Measurements from ENCODE around the gene KATNB1. TPM values are rescaled to one million over a fixed set of nuclear protein-coding genes. Genes with fewer than 3 reads are reported as not detected.

KATNB1 gene, protein sequence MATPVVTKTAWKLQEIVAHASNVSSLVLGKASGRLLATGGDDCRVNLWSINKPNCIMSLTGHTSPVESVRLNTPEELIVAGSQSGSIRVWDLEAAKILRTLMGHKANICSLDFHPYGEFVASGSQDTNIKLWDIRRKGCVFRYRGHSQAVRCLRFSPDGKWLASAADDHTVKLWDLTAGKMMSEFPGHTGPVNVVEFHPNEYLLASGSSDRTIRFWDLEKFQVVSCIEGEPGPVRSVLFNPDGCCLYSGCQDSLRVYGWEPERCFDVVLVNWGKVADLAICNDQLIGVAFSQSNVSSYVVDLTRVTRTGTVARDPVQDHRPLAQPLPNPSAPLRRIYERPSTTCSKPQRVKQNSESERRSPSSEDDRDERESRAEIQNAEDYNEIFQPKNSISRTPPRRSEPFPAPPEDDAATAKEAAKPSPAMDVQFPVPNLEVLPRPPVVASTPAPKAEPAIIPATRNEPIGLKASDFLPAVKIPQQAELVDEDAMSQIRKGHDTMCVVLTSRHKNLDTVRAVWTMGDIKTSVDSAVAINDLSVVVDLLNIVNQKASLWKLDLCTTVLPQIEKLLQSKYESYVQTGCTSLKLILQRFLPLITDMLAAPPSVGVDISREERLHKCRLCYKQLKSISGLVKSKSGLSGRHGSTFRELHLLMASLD
- 17.3 TPM for polyA plus RNA-seq (2012; ENCODE audit: low read depth, missing spikeins)

DNA sequence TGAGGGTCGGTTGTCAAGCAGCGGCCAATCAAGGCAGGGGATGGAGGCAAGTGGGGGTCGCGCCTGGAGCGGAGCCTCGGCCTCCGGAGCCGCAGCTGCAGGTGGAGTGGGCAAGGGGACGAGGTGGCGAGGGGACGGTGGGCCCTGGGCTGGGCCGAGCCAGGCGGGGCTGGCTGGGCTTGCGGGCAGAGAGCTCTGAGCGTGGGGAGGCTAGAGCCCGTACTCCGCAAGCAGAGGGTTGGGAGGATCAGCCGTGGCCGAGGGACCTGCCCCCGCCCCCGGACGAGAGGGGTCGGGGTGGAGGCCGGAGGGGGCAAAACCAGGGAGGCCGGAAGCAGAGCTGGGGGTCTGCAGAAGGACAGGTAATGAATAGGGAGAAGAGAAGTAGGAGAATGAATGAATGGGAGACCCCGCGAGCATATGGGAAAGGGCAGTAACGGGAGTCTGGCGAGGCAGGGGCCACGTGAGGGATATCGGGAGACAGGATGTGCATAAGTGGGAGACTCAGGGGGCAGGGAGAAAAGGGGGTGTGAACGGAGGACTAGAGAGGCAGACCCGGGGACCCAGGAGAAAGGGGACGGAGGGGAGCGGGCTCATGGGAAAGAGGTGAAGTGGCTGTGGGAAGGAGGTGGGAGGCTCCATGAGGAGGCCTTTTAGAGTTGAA, at the start of gene KATNB1:
Gene KATNB1, plus strand, starts transcription at position 16 of the 664 bp plus-strand sequence. CDS start 1,474 bp downstream, outside the sequence.
- TF ChIP-seq POU2F2 (IDR thresholded peaks at IDR 0.05; ENCODE audit: low read depth, low read length) (no peak), PAX5 (IDR thresholded peaks at IDR 0.05; ENCODE audit: insufficient read depth, low read length, severe bottlenecking) (no peak)
- DNase-seq (ENCODE audit: insufficient read length, low spot score) (no peak), FAIRE-seq (peak; percentile 98)

DNA sequence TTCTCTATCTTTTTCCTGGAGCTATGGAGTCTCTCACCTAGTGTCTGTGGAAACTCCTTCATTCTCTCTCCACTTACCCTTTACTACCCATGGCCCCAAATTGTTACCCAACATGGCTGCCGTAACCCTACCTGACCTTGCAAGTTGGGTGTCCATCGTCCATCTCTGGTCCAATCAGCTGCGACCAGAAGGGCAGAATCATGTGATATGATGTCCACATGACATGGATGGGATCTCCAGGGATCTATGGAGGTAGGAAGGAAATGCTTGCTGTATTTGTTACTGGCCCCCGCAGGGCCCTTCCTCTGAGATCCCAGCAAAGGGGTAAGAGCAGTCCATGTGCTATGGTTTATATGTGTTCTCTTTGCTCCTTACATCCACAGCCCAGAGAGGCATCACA, 49.0 kb upstream of the KATNB1 start:
- FAIRE-seq (no peak), DNase-seq (ENCODE audit: insufficient read length, low spot score) (no peak)
- TF ChIP-seq POLR2A (IDR thresholded peaks at IDR 0.05; ENCODE audit: low read depth, low read length) (no peak), POU2F2 (IDR thresholded peaks at IDR 0.05; ENCODE audit: low read depth, low read length) (no peak), PAX5 (IDR thresholded peaks at IDR 0.05; ENCODE audit: insufficient read depth, low read length, severe bottlenecking) (no peak), SPI1 (IDR thresholded peaks at IDR 0.05; ENCODE audit: low read depth, low read length) (no peak), POLR2AphosphoS5 (IDR thresholded peaks at IDR 0.05; ENCODE audit: low read depth, low read length) (no peak), TAF1 (IDR thresholded peaks at IDR 0.05; ENCODE audit: low read depth, low read length) (no peak)

DNA sequence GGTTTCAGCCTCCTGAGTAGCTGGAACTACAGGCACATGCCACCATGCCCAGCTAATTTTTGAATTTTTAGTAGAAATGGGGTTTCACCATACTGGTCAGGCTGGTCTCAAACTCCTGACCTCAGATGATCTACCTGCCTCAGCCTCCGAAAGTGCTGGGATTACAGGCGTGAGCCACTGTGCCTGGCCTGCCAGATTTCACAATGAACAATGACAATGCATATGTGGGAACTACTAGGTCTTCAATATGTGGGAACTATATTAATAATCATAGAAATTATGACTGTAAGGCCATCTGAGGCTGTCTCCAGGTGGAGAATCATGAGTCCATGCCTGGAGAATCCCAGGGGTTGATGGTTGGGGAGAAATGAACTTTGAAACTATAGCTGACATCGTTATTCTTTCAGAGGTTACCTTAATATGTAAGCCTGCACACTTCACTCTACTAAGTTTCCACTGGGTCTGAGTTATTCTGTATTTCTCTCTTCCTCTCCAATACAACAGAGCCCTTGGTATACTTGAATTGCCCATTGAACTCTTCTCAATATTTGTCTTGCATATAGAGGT, 48.1 kb upstream of the KATNB1 start:
- TF ChIP-seq TAF1 (IDR thresholded peaks at IDR 0.05; ENCODE audit: low read depth, low read length) = no peak
- no peak for TF ChIP-seq PAX5 (IDR thresholded peaks at IDR 0.05; ENCODE audit: insufficient read depth, low read length, severe bottlenecking)
- TF ChIP-seq POLR2AphosphoS5 (IDR thresholded peaks at IDR 0.05; ENCODE audit: low read depth, low read length) = no peak
- no peak for TF ChIP-seq POU2F2 (IDR thresholded peaks at IDR 0.05; ENCODE audit: low read depth, low read length)
- TF ChIP-seq SPI1 (IDR thresholded peaks at IDR 0.05; ENCODE audit: low read depth, low read length) = no peak
- no peak for TF ChIP-seq POLR2A (IDR thresholded peaks at IDR 0.05; ENCODE audit: low read depth, low read length)
- FAIRE-seq (no peak), DNase-seq (ENCODE audit: insufficient read length, low spot score) (no peak)

DNA sequence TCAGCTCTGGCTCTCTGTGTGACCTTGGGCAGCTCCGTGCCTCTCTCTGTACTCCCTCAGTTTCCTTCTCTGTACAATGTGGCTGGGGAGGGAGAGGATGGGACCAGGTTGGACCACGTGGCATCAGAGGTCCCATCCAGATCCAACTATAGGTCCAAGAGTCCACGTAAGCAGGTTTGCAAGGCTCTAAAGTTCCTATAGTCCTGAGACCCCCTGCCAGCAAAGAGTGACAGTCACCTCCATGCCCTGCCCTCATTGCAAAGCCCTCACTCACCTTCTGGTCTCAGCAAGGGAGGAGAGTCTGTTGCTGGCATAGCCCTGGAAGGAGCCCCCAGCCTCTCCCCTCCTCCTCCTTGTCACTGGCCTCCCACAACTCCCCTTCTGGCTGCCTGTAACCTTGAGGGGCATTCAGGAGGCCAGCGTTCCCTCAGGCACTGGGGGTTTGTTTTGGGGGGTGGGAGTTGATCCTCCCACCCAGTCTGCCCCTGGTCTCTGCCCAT, 47.0 kb upstream of the KATNB1 start:
- FAIRE-seq (no peak), DNase-seq (ENCODE audit: insufficient read length, low spot score) (no peak)
- no peak for TF ChIP-seq POU2F2 (IDR thresholded peaks at IDR 0.05; ENCODE audit: low read depth, low read length)

DNA sequence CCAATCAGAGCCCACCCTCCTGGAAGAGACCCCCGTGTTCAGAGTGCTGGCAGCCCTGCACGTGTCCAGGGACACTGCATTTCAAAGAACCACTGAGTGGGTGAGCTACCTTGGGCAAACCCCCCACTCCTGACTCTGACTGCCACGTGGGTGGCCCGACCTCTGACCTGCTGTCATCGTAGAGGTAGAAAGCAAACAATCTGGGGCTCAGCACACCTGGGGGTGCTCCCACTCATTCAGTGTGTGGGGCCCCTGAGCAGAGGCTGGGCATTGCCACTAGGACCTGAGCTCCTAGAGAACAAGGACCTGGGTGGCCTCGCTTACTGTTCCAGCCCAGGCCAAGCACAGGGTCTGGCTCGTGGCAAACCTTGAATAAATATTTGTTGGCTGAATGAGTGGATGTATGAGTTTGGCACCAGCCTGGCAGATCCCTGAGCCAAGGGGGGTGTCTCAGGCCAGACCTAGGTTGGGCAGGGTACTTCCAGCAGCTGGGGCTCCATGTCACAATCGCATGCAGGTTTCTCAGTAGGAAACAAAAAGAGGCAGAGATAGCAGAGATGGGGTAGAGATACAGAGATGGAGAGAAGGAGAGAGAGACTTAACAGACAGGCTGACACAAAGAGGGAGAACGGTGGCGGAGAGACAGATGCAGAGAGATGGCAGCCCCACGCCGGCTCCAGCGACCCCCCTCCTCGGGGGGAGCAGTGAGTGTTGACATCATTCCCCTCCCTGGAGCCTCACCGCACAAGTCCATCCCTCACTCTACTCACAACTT, 46.4 kb upstream of the KATNB1 start:
- TF ChIP-seq TAF1 (IDR thresholded peaks at IDR 0.05; ENCODE audit: low read depth, low read length) = no peak
- TF ChIP-seq POU2F2 (IDR thresholded peaks at IDR 0.05; ENCODE audit: low read depth, low read length) = no peak
- no peak for TF ChIP-seq SPI1 (IDR thresholded peaks at IDR 0.05; ENCODE audit: low read depth, low read length)
- TF ChIP-seq PAX5 (IDR thresholded peaks at IDR 0.05; ENCODE audit: insufficient read depth, low read length, severe bottlenecking) = no peak
- no peak for TF ChIP-seq POLR2A (IDR thresholded peaks at IDR 0.05; ENCODE audit: low read depth, low read length)
- TF ChIP-seq POLR2AphosphoS5 (IDR thresholded peaks at IDR 0.05; ENCODE audit: low read depth, low read length) = no peak
- peak; percentile 74 for FAIRE-seq
- no peak for DNase-seq (ENCODE audit: insufficient read length, low spot score)

DNA sequence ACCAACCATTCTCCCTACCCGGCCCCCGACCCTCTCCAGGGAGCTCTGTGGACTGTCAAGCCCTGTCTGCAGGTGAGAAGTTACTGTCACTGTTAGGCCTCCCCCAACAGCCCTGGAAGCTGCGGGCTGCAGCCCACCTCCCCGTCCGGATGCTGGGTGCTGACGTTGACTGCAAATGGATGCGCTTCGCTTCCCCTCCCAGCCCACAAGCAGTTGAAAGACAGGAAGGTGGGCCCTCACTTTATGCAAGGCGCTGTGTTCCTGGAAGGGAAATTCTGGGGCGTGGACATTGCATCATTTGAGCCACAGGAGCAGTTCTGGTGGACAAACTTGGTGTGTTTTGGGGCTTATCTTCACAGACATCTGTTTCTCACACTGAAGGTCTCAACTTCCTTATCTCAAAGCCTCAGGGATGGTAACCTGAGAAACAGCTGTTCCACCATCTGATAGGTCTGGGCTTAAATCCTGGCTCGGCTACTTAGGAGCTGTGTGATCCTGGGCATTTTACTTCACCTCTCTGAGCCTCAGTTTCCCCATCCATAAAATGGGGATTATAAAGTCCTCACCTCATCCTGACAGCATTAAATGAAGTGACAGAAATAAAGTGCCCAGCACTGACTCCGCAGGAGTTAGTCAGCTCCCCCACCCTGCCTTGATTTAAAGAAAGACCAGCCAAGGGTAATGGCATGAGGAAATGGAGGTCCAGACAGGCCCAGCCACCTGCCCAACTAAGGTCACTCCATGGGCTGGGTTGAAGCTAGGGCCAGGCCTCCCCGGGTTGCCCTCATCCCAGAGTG, 45.6 kb upstream of the KATNB1 start:
- TF ChIP-seq SPI1 (IDR thresholded peaks at IDR 0.05; ENCODE audit: low read depth, low read length) (no peak), TAF1 (IDR thresholded peaks at IDR 0.05; ENCODE audit: low read depth, low read length) (0 out of 2 replicates have a peak, but pooled peaks have one; percentile 38), POU2F2 (IDR thresholded peaks at IDR 0.05; ENCODE audit: low read depth, low read length) (peak; percentile 84), POLR2AphosphoS5 (IDR thresholded peaks at IDR 0.05; ENCODE audit: low read depth, low read length) (peak; percentile 58; the same call in 1 of the 2 replicates), POLR2A (IDR thresholded peaks at IDR 0.05; ENCODE audit: low read depth, low read length) (0 out of 2 replicates have a peak, but pooled peaks have one; percentile 43), PAX5 (IDR thresholded peaks at IDR 0.05; ENCODE audit: insufficient read depth, low read length, severe bottlenecking) (peak; percentile 85)
- DNase-seq (ENCODE audit: insufficient read length, low spot score) (peak; percentile 70), FAIRE-seq (peak; percentile 98)

DNA sequence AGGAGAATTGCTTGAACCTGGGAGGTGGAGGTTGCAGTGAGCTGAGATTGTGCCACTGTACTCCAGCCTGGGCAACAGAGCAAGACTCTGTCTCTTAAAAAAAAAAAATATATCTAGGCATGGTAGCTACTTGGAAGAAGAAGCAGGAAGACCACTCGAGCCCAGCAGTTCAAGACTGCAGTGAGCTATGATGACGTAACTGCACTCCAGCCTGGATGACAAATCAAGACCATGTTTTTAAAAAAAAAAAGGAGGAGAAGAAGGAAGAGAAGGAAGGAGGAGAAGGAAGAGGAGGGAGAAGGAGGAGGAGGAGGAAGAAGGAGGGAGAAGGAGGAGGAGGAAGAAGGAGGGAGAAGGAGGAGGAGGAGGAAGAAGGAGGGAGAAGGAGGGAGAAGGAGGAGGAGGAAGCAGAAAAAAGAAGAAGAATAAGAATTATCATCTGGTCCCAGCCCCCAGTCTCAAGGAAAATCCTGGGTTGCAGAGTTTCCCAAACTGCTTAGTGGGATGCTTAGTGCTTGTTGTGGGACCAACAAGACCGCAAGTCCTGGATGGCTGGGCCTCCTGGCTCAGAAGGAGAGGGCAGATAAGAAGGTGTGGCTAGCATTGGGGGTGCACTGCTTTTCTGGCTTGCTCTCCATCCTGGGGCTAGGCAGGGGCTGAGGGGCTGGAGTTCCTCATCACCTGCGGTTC, 44.6 kb upstream of the KATNB1 start:
- TF ChIP-seq POLR2A (IDR thresholded peaks at IDR 0.05; ENCODE audit: low read depth, low read length) = no peak
- no peak for TF ChIP-seq POU2F2 (IDR thresholded peaks at IDR 0.05; ENCODE audit: low read depth, low read length)
- no peak for TF ChIP-seq SPI1 (IDR thresholded peaks at IDR 0.05; ENCODE audit: low read depth, low read length)
- no peak for TF ChIP-seq PAX5 (IDR thresholded peaks at IDR 0.05; ENCODE audit: insufficient read depth, low read length, severe bottlenecking)
- no peak for TF ChIP-seq TAF1 (IDR thresholded peaks at IDR 0.05; ENCODE audit: low read depth, low read length)
- no peak for TF ChIP-seq POLR2AphosphoS5 (IDR thresholded peaks at IDR 0.05; ENCODE audit: low read depth, low read length)
- DNase-seq (ENCODE audit: insufficient read length, low spot score) (no peak), FAIRE-seq (no peak)

All from GM12891 (cell line).